ENCODE results near the gene TNFAIP8L3. TPM values are rescaled to one million over a fixed set of nuclear protein-coding genes. Genes with fewer than 3 reads are reported as not detected.

TNFAIP8L3 gene
- total RNA-seq, 2 donors from 2014 or later = 0.87 to 3.5 TPM

DNA sequence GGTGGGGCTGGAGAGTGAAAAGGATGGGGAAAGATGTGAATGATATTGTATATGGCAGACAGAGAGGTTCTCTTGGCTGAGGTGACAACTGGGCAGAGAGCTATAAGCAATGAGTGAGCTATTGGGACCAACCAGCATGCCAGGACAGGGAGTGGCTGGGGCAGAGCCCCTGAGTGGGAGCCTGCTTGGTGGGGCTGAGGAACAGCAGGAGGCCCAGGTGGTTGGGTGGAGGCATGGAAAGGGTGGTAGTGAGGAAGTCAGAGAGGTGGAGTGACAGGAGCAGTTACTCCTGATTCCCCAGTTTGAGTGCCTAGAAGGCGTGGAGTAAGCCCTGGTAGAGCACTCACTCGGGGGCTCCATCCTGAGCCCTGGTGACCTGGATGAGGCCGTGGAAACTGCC lies 15.5 kb upstream of the TNFAIP8L3 start:
- no peak for DNase-seq (ENCODE audit: low spot score)
- WGBS = 98% methylated on average over 3 of the region's 3 CpGs
- TF ChIP-seq, protein P1, sequence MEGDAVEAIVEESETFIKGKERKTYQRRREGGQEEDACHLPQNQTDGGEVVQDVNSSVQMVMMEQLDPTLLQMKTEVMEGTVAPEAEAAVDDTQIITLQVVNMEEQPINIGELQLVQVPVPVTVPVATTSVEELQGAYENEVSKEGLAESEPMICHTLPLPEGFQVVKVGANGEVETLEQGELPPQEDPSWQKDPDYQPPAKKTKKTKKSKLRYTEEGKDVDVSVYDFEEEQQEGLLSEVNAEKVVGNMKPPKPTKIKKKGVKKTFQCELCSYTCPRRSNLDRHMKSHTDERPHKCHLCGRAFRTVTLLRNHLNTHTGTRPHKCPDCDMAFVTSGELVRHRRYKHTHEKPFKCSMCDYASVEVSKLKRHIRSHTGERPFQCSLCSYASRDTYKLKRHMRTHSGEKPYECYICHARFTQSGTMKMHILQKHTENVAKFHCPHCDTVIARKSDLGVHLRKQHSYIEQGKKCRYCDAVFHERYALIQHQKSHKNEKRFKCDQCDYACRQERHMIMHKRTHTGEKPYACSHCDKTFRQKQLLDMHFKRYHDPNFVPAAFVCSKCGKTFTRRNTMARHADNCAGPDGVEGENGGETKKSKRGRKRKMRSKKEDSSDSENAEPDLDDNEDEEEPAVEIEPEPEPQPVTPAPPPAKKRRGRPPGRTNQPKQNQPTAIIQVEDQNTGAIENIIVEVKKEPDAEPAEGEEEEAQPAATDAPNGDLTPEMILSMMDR (IDR thresholded peaks at IDR 0.05) = no peak
- Histone ChIP-seq H3K4me1 (replicated peaks) (no peaks in the 10 kb centered on the region), H3K36me3 (no peaks in the 10 kb centered on the region), H3K9me3 (no peaks in the 10 kb centered on the region), H3K27ac (no peak overlapping the region), H3K4me3 (no peak overlapping the region), H3K27me3 (replicated peaks; ENCODE audit: insufficient read depth) (no peaks in the 10 kb centered on the region)
- intact Hi-C loops (cut with DNase I) = no loop called here

DNA sequence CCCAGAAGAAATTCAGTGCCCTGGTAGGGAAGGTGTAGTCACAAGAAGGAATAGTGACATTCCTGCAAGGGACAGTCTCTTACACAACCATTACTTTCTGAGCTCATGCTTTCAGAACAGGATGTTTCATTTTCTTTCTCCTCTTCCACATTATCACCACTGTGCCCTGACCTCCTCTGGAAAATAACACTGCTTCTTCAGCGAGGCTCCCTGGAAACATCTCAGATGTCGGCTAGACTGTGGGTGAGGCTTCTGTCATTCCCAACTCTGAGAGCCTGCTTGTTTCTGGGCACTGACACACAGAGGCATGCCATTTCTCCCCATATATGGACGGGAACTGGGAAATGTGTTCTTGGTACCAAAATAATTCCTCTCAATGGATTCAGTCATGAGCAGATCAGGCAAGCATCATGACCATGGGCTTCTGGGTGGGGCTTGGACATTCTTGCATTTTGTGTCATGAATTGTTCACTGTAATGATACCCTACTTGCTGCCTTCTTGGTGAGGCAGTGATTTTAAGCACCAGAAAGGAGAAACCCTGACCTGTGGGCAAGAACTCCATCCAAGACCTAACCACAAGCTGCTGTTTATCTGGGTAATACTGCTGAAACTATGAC lies 14.3 kb upstream of the TNFAIP8L3 start:
- H3K36me3 ChIP-seq = no peaks in the 10 kb centered on the region
- no peak for TF ChIP-seq POLR2A (IDR thresholded peaks at IDR 0.05)
- peak; percentile 14 for TF ChIP-seq POLR2AphosphoS5 (IDR thresholded peaks at IDR 0.05)
- TF ChIP-seq, protein P1 (IDR thresholded peaks at IDR 0.05) = no peak
- no peaks in the 10 kb centered on the region for H3K4me1 ChIP-seq (replicated peaks)
- H3K4me3 ChIP-seq = no peak overlapping the region
- no peaks in the 10 kb centered on the region for H3K9me3 ChIP-seq
- intact Hi-C loops (cut with DNase I) = loop anchor here (10.0 kb wide), 1 partner anchor 64 kb away; no protein-coding TSS in a partner anchor
- DNase-seq (ENCODE audit: low spot score) = no peak
- no peaks in the 10 kb centered on the region for H3K27me3 ChIP-seq (replicated peaks; ENCODE audit: insufficient read depth)
- H3K27ac ChIP-seq = peak overlapping the region; percentile 17 to 48
- WGBS = 62% methylated on average over 3 of the region's 3 CpGs

DNA sequence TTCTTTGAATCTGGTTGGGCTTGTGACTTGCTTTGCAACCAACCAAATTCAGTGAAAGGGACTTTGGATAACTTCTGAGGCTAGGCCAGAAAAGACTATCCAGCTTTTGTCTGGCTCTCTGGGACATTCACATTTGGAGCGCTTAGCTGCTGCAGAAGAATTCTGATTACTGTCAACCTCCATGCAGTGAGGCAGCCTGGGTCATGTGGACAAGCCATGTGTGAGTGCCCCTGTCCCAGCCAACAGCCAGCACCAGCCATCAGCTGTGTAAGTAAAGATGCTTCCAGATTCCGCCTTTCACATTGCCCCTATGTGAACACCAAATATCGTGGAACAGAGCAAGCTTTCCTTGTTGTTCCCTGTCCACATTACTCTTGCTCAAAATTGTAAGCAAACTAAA lies 12.9 kb upstream of the TNFAIP8L3 start:
- Histone ChIP-seq H3K27me3 (replicated peaks; ENCODE audit: insufficient read depth) (no peaks in the 10 kb centered on the region), H3K36me3 (no peaks in the 10 kb centered on the region), H3K27ac (no peak overlapping the region), H3K4me1 (replicated peaks) (no peaks in the 10 kb centered on the region), H3K4me3 (no peak overlapping the region), H3K9me3 (no peaks in the 10 kb centered on the region)
- no peak for DNase-seq (ENCODE audit: low spot score)
- intact Hi-C loops (cut with DNase I) = loop anchor here (10.0 kb wide), 1 partner anchor 63 kb away; no protein-coding TSS in a partner anchor
- 90% methylated on average over 3 of the region's 3 CpGs for WGBS
- TF ChIP-seq POLR2A (IDR thresholded peaks at IDR 0.05) = no peak
- TF ChIP-seq, protein P1 (IDR thresholded peaks at IDR 0.05) = no peak

DNA sequence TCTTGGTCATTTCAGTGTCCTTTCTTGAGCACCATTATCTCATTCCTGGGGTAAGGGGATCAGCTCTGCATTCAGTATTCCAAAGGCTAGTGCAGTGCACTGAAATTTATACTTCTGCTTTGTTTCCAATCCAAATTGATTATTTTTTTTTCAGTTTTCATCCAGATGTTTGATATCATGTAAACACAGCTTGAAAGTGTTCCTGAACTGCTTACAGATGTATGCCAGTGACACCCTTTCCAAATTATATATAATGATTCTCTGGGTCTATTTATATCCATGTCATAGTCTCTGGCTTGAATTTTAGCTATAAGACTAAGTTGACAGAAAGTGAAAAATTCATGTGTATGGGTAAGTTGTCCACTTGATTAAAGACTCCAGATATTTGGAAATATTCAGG lies 11.8 kb upstream of the TNFAIP8L3 start:
- Histone ChIP-seq H3K36me3 (no peaks in the 10 kb centered on the region), H3K4me1 (replicated peaks) (no peaks in the 10 kb centered on the region), H3K27ac (no peak overlapping the region), H3K9me3 (no peaks in the 10 kb centered on the region), H3K27me3 (replicated peaks; ENCODE audit: insufficient read depth) (no peaks in the 10 kb centered on the region), H3K4me3 (no peak overlapping the region)
- no peak for DNase-seq (ENCODE audit: low spot score)
- TF ChIP-seq POLR2AphosphoS5 (IDR thresholded peaks at IDR 0.05) (no peak), POLR2A (IDR thresholded peaks at IDR 0.05) (no peak)
- TF ChIP-seq, protein P1 (IDR thresholded peaks at IDR 0.05) = no peak
- intact Hi-C loops (cut with DNase I) = loop anchor here (10.0 kb wide), 1 partner anchor 62 kb away; no protein-coding TSS in a partner anchor

DNA sequence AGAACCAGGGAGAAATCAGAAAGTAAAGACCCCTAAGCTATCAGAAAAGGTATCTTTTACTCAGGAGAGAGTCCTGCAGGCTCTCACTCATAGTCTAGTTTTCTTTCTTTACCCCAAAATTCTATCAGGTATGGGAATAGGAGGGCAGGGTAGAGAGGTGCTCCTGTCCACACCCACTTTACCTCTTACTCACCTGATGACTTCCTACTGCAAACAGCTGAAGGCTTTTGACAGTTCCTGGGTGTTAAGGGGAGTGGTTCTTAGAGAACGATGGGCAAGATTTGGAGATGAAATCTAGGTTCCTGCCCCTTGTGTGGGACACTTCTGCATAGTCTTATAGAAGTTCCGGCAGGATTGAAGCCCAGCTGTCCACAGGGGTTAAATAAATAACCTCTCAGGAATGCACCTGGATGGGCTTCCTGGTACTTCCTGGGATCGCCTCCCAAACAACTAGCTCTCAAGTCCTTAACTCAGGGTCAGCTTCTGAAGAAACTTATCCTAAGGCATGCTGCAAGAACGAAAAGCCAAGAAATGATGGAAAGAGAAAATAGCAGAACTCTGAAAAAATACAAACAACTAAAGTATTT lies 10.8 kb upstream of the TNFAIP8L3 start:
- intact Hi-C loops (cut with DNase I) = loop anchor here (10.0 kb wide), 1 partner anchor 61 kb away; no protein-coding TSS in a partner anchor

More for the DNA sequence above, 10.8 kb upstream of the TNFAIP8L3 start:
- Histone ChIP-seq H3K27ac (no peak overlapping the region), H3K27me3 (replicated peaks; ENCODE audit: insufficient read depth) (no peaks in the 10 kb centered on the region), H3K36me3 (no peaks in the 10 kb centered on the region), H3K9me3 (no peaks in the 10 kb centered on the region), H3K4me1 (replicated peaks) (no peaks in the 10 kb centered on the region), H3K4me3 (no peak overlapping the region)
- TF ChIP-seq, protein P1 (IDR thresholded peaks at IDR 0.05) = no peak
- TF ChIP-seq POLR2A (IDR thresholded peaks at IDR 0.05) (no peak), POLR2AphosphoS5 (IDR thresholded peaks at IDR 0.05) (no peak)
- DNase-seq (ENCODE audit: low spot score) = no peak
- 71% methylated on average over 4 of the region's 4 CpGs for WGBS
